B cell (primary cell): Measurements from ENCODE around the gene LGI1. TPM values are rescaled to one million over a fixed set of nuclear protein-coding genes. Genes with fewer than 3 reads are reported as not detected.

Source experiments
- ATAC-seq: fragments of 200-7000 bp; cut with Tn5 transposase; one replicate; pipeline ENCODE4 v1.10.0; 2021; ENCODE audit warnings: low read depth, mild to moderate bottlenecking, moderate number of reproducible peaks, moderate library complexity
- CTCF ChIA-PET: fragments of 350-600 bp; sonication (Branson Sonifier 250); formaldehyde crosslinking; loops from one replicate; lab custom pipeline; 2021; ENCODE audit warnings: antibody characterized with exemption, inconsistent platforms; lab: Charles Lee
- POLR2A ChIA-PET: fragments of 350-600 bp; sonication (Branson Sonifier 250); formaldehyde crosslinking; loops from one replicate; lab custom pipeline; 2021; ENCODE audit warnings: antibody characterized with exemption; lab: Charles Lee
- DNase-seq: peaks from one replicate; pipeline ENCODE4 v3.0.0; 2013
- H2AFZ ChIP-seq: 2 replicates; pipeline ENCODE4 v1.6.1; 2012; ENCODE audit warnings: mild to moderate bottlenecking, low read depth, low read length; ENCODE audit not compliant: insufficient read depth, poor library complexity, severe bottlenecking
- H3K27ac ChIP-seq, 2 donors: 1 replicate in 1 of 2; 2 replicates in 1 of 2; pipeline ENCODE4 v1.5.1; 2012 to 2013; ENCODE audit warnings: low read length in 2 of 2, mild to moderate bottlenecking in 2 of 2, moderate library complexity in 1 of 2
- H3K27me3 ChIP-seq, 4 experiments: fragments of 200-600 bp in 1 of 4; sonication (generic) in 1 of 4; replicated peaks in 1 of 4; 1 replicate in 2 of 4; 2 replicates in 2 of 4; pipeline versions ENCODE4 v1.6.1 to v1.7.0; 2013 to 2016; ENCODE audit warnings: low read length in 3 of 4, mild to moderate bottlenecking in 2 of 4, mixed read lengths in 1 of 4, moderate library complexity in 1 of 4; ENCODE audit not compliant: insufficient read depth in 4 of 4, control insufficient read depth in 3 of 4; ENCODE audit errors: control extremely low read depth in 1 of 4
- H3K36me3 ChIP-seq, 2 experiments: replicated peaks in 1 of 2; 1 replicate in 1 of 2; 2 replicates in 1 of 2; pipeline versions ENCODE4 v1.6.1 to v1.7.1; 2013; ENCODE audit warnings: low read length in 1 of 2; ENCODE audit not compliant: insufficient read depth in 2 of 2, control insufficient read depth in 1 of 2; ENCODE audit errors: control extremely low read depth in 1 of 2, extremely low read depth in 1 of 2
- H3K4me1 ChIP-seq, 2 donors: fragments of 200-600 bp in 1 of 2; sonication (generic) in 1 of 2; 1 replicate in 1 of 2; 2 replicates in 1 of 2; pipeline versions ENCODE4 v1.5.1 to v1.6.1; 2013 to 2017; ENCODE audit warnings: low read length in 2 of 2; ENCODE audit not compliant: control insufficient read depth in 2 of 2, insufficient read depth in 2 of 2
- H3K4me2 ChIP-seq: replicated peaks from 2 replicates; pipeline ENCODE3; 2012; ENCODE audit warnings: mild to moderate bottlenecking, low read depth, low read length; ENCODE audit not compliant: poor library complexity, severe bottlenecking
- H3K4me3 ChIP-seq, 5 experiments: fragments of 200-600 bp in 1 of 5; sonication (generic) in 1 of 5; 1 replicate in 3 of 5; 2 replicates in 2 of 5; pipeline versions ENCODE4 v1.5.1 to v1.7.0; 2011 to 2016; ENCODE audit warnings: low read length in 4 of 5, mild to moderate bottlenecking in 4 of 5, low read depth in 2 of 5, control low read depth in 1 of 5, moderate library complexity in 1 of 5; ENCODE audit not compliant: insufficient read depth in 1 of 5; ENCODE audit errors: control extremely low read depth in 1 of 5, extremely low read depth in 1 of 5
- H3K79me2 ChIP-seq: fragments of 200-600 bp; sonication (generic); one replicate; pipeline ENCODE4 v1.6.0; 2016; ENCODE audit warnings: low read length; ENCODE audit not compliant: control insufficient read depth, insufficient read depth
- H3K9ac ChIP-seq: fragments of 200-600 bp; sonication (generic); 2 replicates; pipeline ENCODE4 v1.6.1; 2017; ENCODE audit warnings: mild to moderate bottlenecking, low read length, moderate library complexity
- H3K9me3 ChIP-seq, 3 donors: one replicate each; pipeline versions ENCODE4 v1.6.1 to v1.7.1; 2013; ENCODE audit warnings: low read length in 2 of 3; ENCODE audit not compliant: control insufficient read depth in 2 of 3, insufficient read depth in 1 of 3; ENCODE audit errors: control extremely low read depth in 1 of 3
- H4K20me1 ChIP-seq: 2 replicates; pipeline ENCODE4 v1.6.0; 2012; ENCODE audit warnings: mild to moderate bottlenecking, low read length; ENCODE audit not compliant: insufficient read depth, control insufficient read depth, poor library complexity, severe bottlenecking
- H3K27ac Mint-ChIP-seq: one replicate; pipeline ENCODE4 v1.8.0; 2021; ENCODE audit warnings: mixed read lengths
- H3K27me3 Mint-ChIP-seq: one replicate; pipeline ENCODE4 v1.8.0; 2021; ENCODE audit warnings: mixed read lengths
- H3K4me1 Mint-ChIP-seq: one replicate; pipeline ENCODE4 v1.8.0; 2021; ENCODE audit warnings: mixed read lengths
- H3K4me3 Mint-ChIP-seq: one replicate; pipeline ENCODE4 v1.8.0; 2021; ENCODE audit warnings: mixed read lengths
- H3K9me3 Mint-ChIP-seq: one replicate; pipeline ENCODE4 v1.8.0; 2022; ENCODE audit warnings: mixed read lengths; ENCODE audit not compliant: insufficient read depth
- CTCF ChIP-seq: fragments of 200-600 bp; IDR thresholded peaks from one replicate; pipeline ENCODE4 v1.8.0; 2022; ENCODE audit warnings: antibody characterized with exemption, mild to moderate bottlenecking
- EZH2 ChIP-seq: IDR thresholded peaks from 2 replicates; pipeline ENCODE4 v1.6.1; 2012; ENCODE audit warnings: borderline replicate concordance, low read depth, mild to moderate bottlenecking, moderate library complexity, low read length; ENCODE audit not compliant: insufficient read depth, poor library complexity, severe bottlenecking
- WGBS: methylation state at CpG from one replicate; pipeline ENCODE4 v1.1.5; 2013; ENCODE audit warnings: missing lambda C conversion rate; ENCODE audit not compliant: insufficient coverage; 5-methylcytosine and 5-hydroxymethylcytosine counted together
- intact Hi-C: fragments of 100-400 bp; cut with micrococcal nuclease; formaldehyde crosslinking; loops from one replicate; pipeline ENCODE4 v1.10.0; 2022
- polyA plus RNA-seq: library from polyadenylated mRNA; depleted of rRNA; stranded (reverse); fragments of >200 nt; gene quantifications from 2 replicates; pipeline ENCODE4 v1.2.3, GENCODE V29; 2012
- total RNA-seq, 2 donors: library from RNA; stranded (reverse); fragments of 120-200 nt in 1 of 2; gene quantifications; 1 replicate in 1 of 2; 2 replicates in 1 of 2; pipeline versions ENCODE4 v1.2.3 to v1.2.4, GENCODE V29; 2013 to 2022

LGI1 gene
- total and polyA plus RNA-seq, 2 donors (not counting 1 experiment from before 2014, with no cell fraction given), result not detected

GRCh38 chr10:93745408-93746065 is 12.2 kb upstream of the LGI1 start:
- ChIA-PET CTCF (interaction anchor here (3.0 kb wide), 1 partner anchor 43 kb away, joined by 11 read pairs; the partner anchor contains the start of gene FRA10AC1), POLR2A (no interaction called here)
- no peak overlapping the region for H3K4me3 ChIP-seq
- H2AFZ ChIP-seq, result no peak overlapping the region
- intact Hi-C loops, result no loop called here
- DNase-seq (no peak), ATAC-seq (no peak)
- H3K4me2 ChIP-seq, result no peak overlapping the region
- H3K9me3 ChIP-seq, result no peaks in the 10 kb centered on the region
- Mint-ChIP-seq H3K27me3 (peaks cover 4% of the 10 kb centered on the region), H3K27ac (no peak overlapping the region), H3K4me1 (peaks cover 21% of the 10 kb centered on the region), H3K9me3 (no peaks in the 10 kb centered on the region), H3K4me3 (no peak overlapping the region)
- H3K4me1 ChIP-seq, result peaks cover 8 to 18% of the 10 kb centered on the region in 2 donors
- no peaks in the 10 kb centered on the region for H3K36me3 ChIP-seq
- H3K27me3 ChIP-seq, result no peaks in the 10 kb centered on the region
- WGBS, result no CpG with 5 or more reads among the region's 9 CpGs
- H4K20me1 ChIP-seq, result no peaks in the 10 kb centered on the region
- H3K9ac ChIP-seq, result no peak overlapping the region
- TF ChIP-seq EZH2, result no peak
- no peak for TF ChIP-seq CTCF
- H3K79me2 ChIP-seq, result no peaks in the 10 kb centered on the region
- H3K27ac ChIP-seq, result no peak overlapping the region

GRCh38 chr10:93746844-93747284 is 10.9 kb upstream of the LGI1 start:
- no peak for DNase-seq
- no peak overlapping the region for H3K27ac Mint-ChIP-seq

More at GRCh38 chr10:93746844-93747284, 10.9 kb upstream of the LGI1 start:
- TF ChIP-seq EZH2 (no peak), CTCF (no peak)
- H3K79me2 ChIP-seq, result no peaks in the 10 kb centered on the region
- H3K4me3 Mint-ChIP-seq, result no peak overlapping the region
- ChIA-PET POLR2A (interaction anchor here (0.6 kb wide), 1 partner anchor 10 kb away, joined by 3 read pairs; no protein-coding TSS in a partner anchor), CTCF (interaction anchor here (0.7 kb wide), 1 partner anchor 192 kb away, joined by 3 read pairs; no protein-coding TSS in a partner anchor)
- no peaks in the 10 kb centered on the region for H3K9me3 Mint-ChIP-seq
- peak overlapping the region; percentile 14 for H3K4me2 ChIP-seq
- H3K27me3 Mint-ChIP-seq, result peaks cover 9% of the 10 kb centered on the region
- no peak for ATAC-seq
- peaks cover 11 to 20% of the 10 kb centered on the region in 2 donors for H3K4me1 ChIP-seq
- no peak overlapping the region for H3K27ac ChIP-seq
- 92% methylated on average over 3 of the region's 4 CpGs for WGBS
- no peak overlapping the region for H3K9ac ChIP-seq
- peaks cover 24% of the 10 kb centered on the region for H3K4me1 Mint-ChIP-seq
- H3K4me3 ChIP-seq, result no peak overlapping the region
- intact Hi-C loops, result no loop called here
- no peaks in the 10 kb centered on the region for H4K20me1 ChIP-seq
- H3K36me3 ChIP-seq, result no peaks in the 10 kb centered on the region
- H3K9me3 ChIP-seq, result peaks cover 0 to 2% (median 0%) of the 10 kb centered on the region in 3 donors
- peaks cover 0 to 9% (median 2%) of the 10 kb centered on the region in 4 experiments for H3K27me3 ChIP-seq
- no peak overlapping the region for H2AFZ ChIP-seq
